Loucy (cell line): ENCODE results near the gene ITGB8.

Source experiments
- H2AFZ ChIP-seq: fragments of 200-600 bp; sonication (generic); 2 replicates; pipeline ENCODE4 v1.6.0; 2016; ENCODE audit warnings: antibody characterized with exemption, mild to moderate bottlenecking, low read length, moderate library complexity
- H3F3A ChIP-seq: fragments of 200-600 bp; 2 replicates; pipeline ENCODE4 v1.6.0; 2016; ENCODE audit warnings: antibody characterized with exemption, low read depth, mild to moderate bottlenecking
- H3K27me3 ChIP-seq: fragments of 200-600 bp; sonication (generic); 2 replicates; pipeline ENCODE4 v1.6.1; 2014; ENCODE audit warnings: low read length, mild to moderate bottlenecking; ENCODE audit not compliant: insufficient read depth, poor library complexity, severe bottlenecking
- H3K36me3 ChIP-seq: fragments of 200-600 bp; sonication (generic); 2 replicates; pipeline ENCODE4 v1.6.1; 2016; ENCODE audit warnings: low read length; ENCODE audit not compliant: insufficient read depth
- H3K4me1 ChIP-seq: fragments of 200-600 bp; sonication (generic); 2 replicates; pipeline ENCODE4 v1.5.1; 2014; ENCODE audit warnings: low read length, mild to moderate bottlenecking; ENCODE audit not compliant: insufficient read depth, poor library complexity, severe bottlenecking
- H3K4me2 ChIP-seq: fragments of 200-600 bp; sonication (generic); 2 replicates; pipeline ENCODE4 v1.6.0; 2014; ENCODE audit warnings: antibody characterized with exemption, low read length, low read depth, mild to moderate bottlenecking; ENCODE audit not compliant: poor library complexity, severe bottlenecking
- H3K4me3 ChIP-seq: fragments of 200-600 bp; sonication (generic); 2 replicates; pipeline ENCODE4 v1.5.1; 2014; ENCODE audit warnings: low read length, mild to moderate bottlenecking, mixed read lengths; ENCODE audit not compliant: poor library complexity, severe bottlenecking
- H3K79me2 ChIP-seq: fragments of 200-600 bp; sonication (generic); 2 replicates; pipeline ENCODE4 v1.6.1; 2014; ENCODE audit warnings: low read length; ENCODE audit not compliant: insufficient read depth
- H3K9ac ChIP-seq: fragments of 200-600 bp; sonication (generic); 2 replicates; pipeline ENCODE4 v1.6.0; 2014; ENCODE audit warnings: mild to moderate bottlenecking, low read depth, low read length, moderate library complexity; ENCODE audit not compliant: poor library complexity, severe bottlenecking
- H3K9me2 ChIP-seq: fragments of 200-600 bp; sonication (generic); replicated peaks from 2 replicates; pipeline ENCODE4 v1.6.1; 2016; ENCODE audit warnings: low read depth, low read length, mixed read lengths
- H3K9me3 ChIP-seq: fragments of 200-600 bp; sonication (generic); 2 replicates; pipeline ENCODE4 v1.6.1; 2014; ENCODE audit warnings: mild to moderate bottlenecking, antibody characterized with exemption, low read length, low read depth; ENCODE audit not compliant: insufficient read depth
- H4K20me1 ChIP-seq: fragments of 200-600 bp; sonication (generic); 2 replicates; pipeline ENCODE4 v1.6.0; 2014; ENCODE audit warnings: antibody characterized with exemption, low read length, mild to moderate bottlenecking; ENCODE audit not compliant: insufficient read depth, poor library complexity, severe bottlenecking
- CTCF ChIP-seq: fragments of 200-600 bp; sonication (generic); conservative IDR thresholded peaks from 2 replicates; pipeline ENCODE4 v1.5.1; 2014; ENCODE audit warnings: mild to moderate bottlenecking, antibody characterized with exemption, low read length
- EZH2phosphoT487 ChIP-seq: fragments of 200-600 bp; IDR thresholded peaks from 2 replicates; pipeline ENCODE4 v1.6.1; 2018; ENCODE audit warnings: antibody characterized with exemption, mild to moderate bottlenecking, moderate library complexity, borderline replicate concordance

The ITGB8 gene

GRCh38 chr7:20331910-20332813 is 1.5 kb downstream of the ITGB8 start:
- Histone ChIP-seq H3K4me1 (peaks cover 13% of the 10 kb centered on the region), H3F3A (no peaks in the 10 kb centered on the region), H3K27me3 (no peaks in the 10 kb centered on the region), H3K9ac (no peak overlapping the region), H2AFZ (no peak overlapping the region), H4K20me1 (no peaks in the 10 kb centered on the region), H3K36me3 (no peaks in the 10 kb centered on the region), H3K9me2 (no peaks in the 10 kb centered on the region), H3K4me3 (no peak overlapping the region), H3K4me2 (no peak overlapping the region), H3K79me2 (no peaks in the 10 kb centered on the region), H3K9me3 (no peaks in the 10 kb centered on the region)
- TF ChIP-seq CTCF, result no peak

DNA sequence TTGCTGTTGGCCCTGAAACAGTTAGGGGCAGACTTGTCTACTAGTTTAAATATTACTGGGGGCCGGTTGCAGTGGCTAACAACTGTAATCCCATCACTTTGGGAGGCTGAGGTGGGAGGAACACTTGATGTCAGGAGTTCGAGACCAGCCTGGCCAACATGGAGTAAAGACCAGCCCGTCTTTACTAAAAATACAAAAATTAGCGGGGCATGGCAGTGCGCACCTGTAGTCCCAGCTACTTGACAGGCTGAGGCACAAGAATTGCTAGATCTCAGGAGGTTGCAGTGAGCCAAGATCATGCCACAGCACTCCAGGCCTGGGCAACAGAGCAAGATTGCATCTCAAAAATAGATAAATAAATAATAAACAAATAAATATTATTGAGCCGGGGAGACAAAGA is 7.6 kb downstream of the ITGB8 start:
- TF ChIP-seq CTCF, result no peak
- no peak for TF ChIP-seq EZH2phosphoT487
- Histone ChIP-seq H3K27me3 (no peaks in the 10 kb centered on the region), H3K36me3 (no peaks in the 10 kb centered on the region), H3K9me2 (no peaks in the 10 kb centered on the region), H3K4me1 (no peaks in the 10 kb centered on the region), H4K20me1 (no peaks in the 10 kb centered on the region), H3K9ac (no peak overlapping the region), H3F3A (no peaks in the 10 kb centered on the region), H2AFZ (no peak overlapping the region), H3K9me3 (no peaks in the 10 kb centered on the region), H3K4me3 (no peak overlapping the region), H3K79me2 (no peaks in the 10 kb centered on the region), H3K4me2 (no peak overlapping the region)

- no peaks in the 10 kb centered on the region for H3K9me2 ChIP-seq
- no peaks in the 10 kb centered on the region for H3K79me2 ChIP-seq
- no peak overlapping the region for H3K4me3 ChIP-seq
- no peak overlapping the region for H3K4me2 ChIP-seq
- H3K9ac ChIP-seq, result no peak overlapping the region
- no peaks in the 10 kb centered on the region for H3K9me3 ChIP-seq
- no peaks in the 10 kb centered on the region for H3K4me1 ChIP-seq
- no peaks in the 10 kb centered on the region for H3K27me3 ChIP-seq
- no peaks in the 10 kb centered on the region for H3K36me3 ChIP-seq
- H2AFZ ChIP-seq, result no peak overlapping the region
- no peak for TF ChIP-seq CTCF
- no peak for TF ChIP-seq EZH2phosphoT487
- no peaks in the 10 kb centered on the region for H3F3A ChIP-seq
- H4K20me1 ChIP-seq, result no peaks in the 10 kb centered on the region
Observed at GRCh38 chr7:20340839-20341238, 10.1 kb downstream of the ITGB8 start.
